Left hindlimb (tissue), 1 donor: ENCODE data around the gene TMEM161A.

Source experiments
- DNase-seq: peaks from one replicate; pipeline ENCODE4 v3.0.0-alpha.2; 2018

The TMEM161A gene

GRCh38 chr19:19095691-19096090 lies 42.6 kb downstream of the TMEM161A start:
- no peak for DNase-seq

GRCh38 chr19:19094513-19094912 lies 43.8 kb downstream of the TMEM161A start:
- no peak for DNase-seq

DNA sequence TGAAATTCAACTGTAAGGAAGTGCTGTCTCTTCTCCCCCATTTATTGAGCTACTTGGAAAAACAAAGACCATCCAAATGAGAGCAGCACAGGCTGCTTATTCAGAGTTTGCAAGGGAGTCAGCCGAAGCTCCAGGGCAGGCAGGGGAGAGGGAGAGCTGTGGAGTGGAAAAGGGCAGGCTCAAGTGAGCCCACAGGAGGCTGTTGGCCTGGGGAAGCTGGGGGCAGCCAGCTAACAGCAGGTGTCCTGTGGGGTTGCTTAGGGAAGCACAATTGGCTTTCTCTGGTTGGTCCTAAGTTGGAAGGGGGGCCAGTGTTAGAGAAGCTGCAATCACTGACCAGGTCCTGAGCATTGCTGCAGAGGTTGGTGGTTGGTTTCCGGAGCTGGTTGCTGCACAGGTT lies 50.6 kb downstream of the TMEM161A start:
- DNase-seq, result no peak

DNA sequence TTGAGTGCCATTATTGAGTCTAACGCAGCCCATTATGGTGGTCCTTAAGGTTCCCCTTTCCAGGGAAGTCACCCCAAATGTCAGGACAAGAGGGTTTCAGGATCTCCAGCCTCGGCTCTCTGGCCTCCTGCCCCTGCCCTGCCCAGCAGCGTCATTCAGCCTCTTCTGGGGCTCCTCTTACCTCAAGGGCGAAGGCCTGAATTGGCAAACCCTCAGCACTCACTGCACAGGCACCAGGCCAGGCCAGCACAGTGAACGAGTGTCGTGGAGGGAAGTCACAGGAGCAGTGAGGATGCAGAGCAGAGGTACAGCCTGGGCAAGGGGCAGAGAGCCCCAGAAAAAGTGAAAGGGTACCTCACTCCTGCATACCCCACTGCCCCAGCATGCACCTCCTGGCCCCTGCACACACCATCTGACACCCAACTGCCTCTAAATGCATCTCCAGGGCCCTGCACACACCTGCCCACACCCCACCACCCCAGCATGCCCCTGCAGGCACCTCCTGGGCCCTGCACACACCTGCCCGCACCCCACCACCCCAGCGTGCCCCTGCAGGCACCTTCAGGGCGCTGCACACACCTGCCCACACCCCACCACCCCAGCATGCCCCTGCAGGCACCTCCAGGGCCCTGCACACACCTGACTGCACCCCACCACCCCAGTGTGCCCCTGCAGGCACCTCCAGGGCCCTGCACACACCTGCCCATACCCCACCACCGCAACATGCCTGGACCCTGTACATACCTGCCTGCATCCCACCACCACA lies 54.7 kb downstream of the TMEM161A start:
- no peak for DNase-seq

DNA sequence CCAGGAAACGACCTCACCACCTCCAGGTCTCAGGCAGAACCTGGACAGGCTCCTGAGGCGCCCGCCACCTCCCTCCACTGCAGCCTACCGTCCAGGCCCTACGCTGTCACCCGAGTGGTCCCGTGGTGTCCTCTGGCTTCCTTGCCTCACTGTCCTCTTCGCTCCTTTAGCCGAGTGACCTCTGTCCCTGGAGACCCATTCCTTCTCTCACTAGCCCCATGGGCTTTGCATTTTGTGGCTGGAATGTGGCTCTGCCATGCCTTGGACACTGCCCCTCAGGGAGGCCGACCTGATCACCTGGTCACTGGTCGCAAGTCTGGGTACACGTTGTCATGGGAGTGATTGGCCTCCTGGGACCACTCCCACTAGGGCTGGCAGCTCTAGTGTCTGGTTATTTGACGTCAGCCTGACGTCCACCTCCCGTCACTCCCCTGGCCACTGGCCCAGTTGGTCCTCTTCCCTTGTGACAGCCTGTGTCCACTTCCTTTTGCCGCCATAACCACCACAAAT lies 56.6 kb downstream of the TMEM161A start:
- no peak for DNase-seq

GRCh38 chr19:19079571-19079970 lies 58.7 kb downstream of the TMEM161A start:
- no peak for DNase-seq

- no peak for DNase-seq
These were observed 59.5 kb downstream of the TMEM161A start for GRCh38 chr19:19078801-19079200.

- DNase-seq, result no peak
These were observed 61.2 kb downstream of the TMEM161A start for GRCh38 chr19:19077103-19077502.

GRCh38 chr19:19076476-19076875 lies 61.8 kb downstream of the TMEM161A start:
- no peak for DNase-seq

DNA sequence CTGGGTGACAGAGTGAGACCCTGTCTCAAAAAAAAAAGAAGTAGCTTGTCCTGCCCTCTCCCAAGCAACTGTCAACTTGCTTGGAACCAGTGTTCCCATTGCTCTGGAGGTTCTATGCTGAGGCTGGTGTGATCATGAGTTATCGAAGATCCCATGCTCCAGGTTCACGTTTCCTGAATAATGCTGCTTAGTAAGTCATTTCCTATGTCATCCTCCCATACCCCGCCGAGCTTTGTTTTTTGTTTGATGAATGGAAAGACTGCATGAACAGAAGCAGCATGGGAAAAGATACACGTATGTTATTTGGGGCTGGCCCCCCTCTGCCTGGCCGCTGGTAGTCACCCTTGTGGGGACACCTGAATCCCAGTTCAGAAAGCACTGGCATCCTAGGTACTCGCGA lies 63.2 kb downstream of the TMEM161A start:
- DNase-seq, result no peak

- no peak for DNase-seq
These were observed 63.9 kb downstream of the TMEM161A start for GRCh38 chr19:19074196-19074882.

GRCh38 chr19:19071897-19072296 lies 66.4 kb downstream of the TMEM161A start:
- no peak for DNase-seq
